HepG2 (cell line): ENCODE data around the gene PDRG1. TPM values are rescaled to one million over a fixed set of nuclear protein-coding genes. Genes with fewer than 3 reads are reported as not detected.

Experiments
- ATAC-seq: fragments of 200-7000 bp; cut with Tn5 transposase; 3 replicates; pipeline ENCODE4 v1.9.1; 2020; ENCODE audit warnings: mild to moderate bottlenecking, moderate library complexity
- BruUV-seq: library from RNA; stranded (reverse); fragments of 400-500 nt; replicated peaks from 2 replicates; lab custom pipeline; 2021; lab: Mats Ljungman, UMichigan
- CTCF ChIA-PET: fragments of 300-600 bp; formaldehyde crosslinking; extraction: SDS; loops from one replicate; lab custom pipeline; 2021; ENCODE audit warnings: low total read pairs, inconsistent platforms, low intra/inter-chr PET ratio; lab: Yijun Ruan, JAX
- POLR2A ChIA-PET: fragments of 350-600 bp; sonication (Branson Sonifier 250); formaldehyde crosslinking; loops from one replicate; lab custom pipeline; 2020; ENCODE audit warnings: antibody characterized with exemption, inconsistent platforms; lab: Yijun Ruan, JAX
- DNase-seq: peaks from one replicate; pipeline ENCODE4 v3.0.0-alpha.2; 2015; ENCODE audit warnings: low spot score
- FAIRE-seq: peaks from 3 replicates; lab custom pipeline; 2011; peaks lifted over from hg19 to GRCh38; lab: Jason Lieb, UNC
- H2AFZ ChIP-seq: one replicate; pipeline ENCODE4 v1.6.1; 2011; ENCODE audit warnings: low read length, inconsistent platforms
- H3K27ac ChIP-seq: fragments of 300-600 bp; 3 replicates; pipeline ENCODE4 v1.8.0; 2011; ENCODE audit warnings: mixed run types, mild to moderate bottlenecking, mixed read lengths, low read length, inconsistent platforms; ENCODE audit not compliant: insufficient read depth; ENCODE audit errors: extremely low read length
- H3K27me3 ChIP-seq, 2 experiments: fragments of 200-600 bp in 1 of 2; 2 replicates in 1 of 2; 3 replicates in 1 of 2; pipeline versions ENCODE4 v1.6.0 to v1.8.0; 2011; ENCODE audit warnings: low read length in 2 of 2, mild to moderate bottlenecking in 2 of 2, moderate library complexity in 2 of 2, inconsistent platforms in 1 of 2; ENCODE audit not compliant: insufficient read depth in 2 of 2, control insufficient read depth in 1 of 2
- H3K36me3 ChIP-seq, 2 experiments: fragments of 200-600 bp in 1 of 2; replicated peaks in 1 of 2; 2 replicates in 1 of 2; 3 replicates in 1 of 2; pipeline versions ENCODE4 v1.5.1 to v1.8.0; 2011; ENCODE audit warnings: low read length in 2 of 2, inconsistent platforms in 1 of 2; ENCODE audit not compliant: insufficient read depth in 2 of 2, control insufficient read depth in 1 of 2
- H3K4me1 ChIP-seq: 2 replicates; pipeline ENCODE4 v1.5.1; 2012; ENCODE audit warnings: low read length, inconsistent platforms; ENCODE audit not compliant: insufficient read depth
- H3K4me2 ChIP-seq: 2 replicates; pipeline ENCODE4 v1.6.0; 2011; ENCODE audit warnings: low read depth, low read length, inconsistent platforms
- H3K4me3 ChIP-seq, 3 experiments: fragments of 200-600 bp in 1 of 3; sonication (generic), shearing (Covaris generic) in 1 of 3; replicated peaks in 1 of 3; 2 replicates each; pipeline ENCODE4 v1.5.1; 2011 to 2016; ENCODE audit warnings: low read length in 3 of 3, inconsistent platforms in 2 of 3, low read depth in 2 of 3, mild to moderate bottlenecking in 2 of 3, control low read depth in 1 of 3, mixed read lengths in 1 of 3; ENCODE audit not compliant: insufficient read depth in 1 of 3
- H3K79me2 ChIP-seq: one replicate; pipeline ENCODE4 v1.6.1; 2011; ENCODE audit warnings: low read length, inconsistent platforms; ENCODE audit not compliant: insufficient read depth
- H3K9ac ChIP-seq: 2 replicates; pipeline ENCODE4 v1.6.0; 2011; ENCODE audit warnings: mild to moderate bottlenecking, low read depth, low read length, inconsistent platforms; ENCODE audit not compliant: insufficient read depth
- H3K9me3 ChIP-seq: 2 replicates; pipeline ENCODE4 v1.5.1; 2012; ENCODE audit warnings: mild to moderate bottlenecking, low read length
- H4K20me1 ChIP-seq: 2 replicates; pipeline ENCODE4 v1.6.0; 2011; ENCODE audit warnings: inconsistent platforms, mild to moderate bottlenecking, low read length, moderate library complexity; ENCODE audit not compliant: insufficient read depth
- ARID5B ChIP-seq: IDR thresholded peaks from 2 replicates; pipeline ENCODE4 v1.4.0; 2020; ENCODE audit warnings: mild to moderate bottlenecking, missing genetic modification reagents
- EHMT2 ChIP-seq: fragments of 200-600 bp; sonication (generic); IDR thresholded peaks from 2 replicates; pipeline ENCODE4 v1.7.0; 2017; ENCODE audit warnings: antibody characterized with exemption, low read depth, low read length, borderline replicate concordance
- FOXC1 ChIP-seq: sonication (generic); formaldehyde crosslinking; IDR thresholded peaks from 2 replicates; pipeline ENCODE4 v1.8.0; 2022; ENCODE audit warnings: mild to moderate bottlenecking, missing genetic modification reagents, borderline replicate concordance
- HIVEP1 ChIP-seq: sonication (generic); formaldehyde crosslinking; IDR thresholded peaks from 2 replicates; pipeline ENCODE4 v1.4.0; 2020; ENCODE audit warnings: mild to moderate bottlenecking, missing genetic modification reagents
- XRCC5 ChIP-seq: fragments of 200-400 bp; formaldehyde crosslinking; optimal IDR thresholded peaks from 2 replicates; pipeline ENCODE3; 2017; ENCODE audit warnings: mild to moderate bottlenecking, low read length
- ZBTB10 ChIP-seq: sonication (generic); formaldehyde crosslinking; IDR thresholded peaks from 2 replicates; pipeline ENCODE4 v1.4.0; 2020; ENCODE audit warnings: missing genetic modification reagents, borderline replicate concordance
- ZBTB26 ChIP-seq: IDR thresholded peaks from 2 replicates; pipeline ENCODE4 v1.6.1; 2016; ENCODE audit warnings: missing compliant biosample characterization, missing genetic modification reagents, borderline replicate concordance
- ZFP37 ChIP-seq: sonication (generic); formaldehyde crosslinking; IDR thresholded peaks from 2 replicates; pipeline ENCODE4 v1.4.0; 2020; ENCODE audit warnings: missing genetic modification reagents, borderline replicate concordance
- ZNF790 ChIP-seq: sonication (generic); formaldehyde crosslinking; IDR thresholded peaks from 2 replicates; pipeline ENCODE4 v1.8.0; 2022; ENCODE audit warnings: missing genetic modification reagents, mild to moderate bottlenecking, borderline replicate concordance
- WGBS: methylation state at CpG from one replicate; pipeline ENCODE4 v1.1.6; 2017; ENCODE audit warnings: low lambda C conversion rate; 5-methylcytosine and 5-hydroxymethylcytosine counted together
- in situ Hi-C: cut with HindIII; loops from 2 replicates; pipeline ENCODE4 v1.10.0; 2017; ENCODE audit warnings: low pct_unique_long_range_greater_than_20kb; ENCODE audit not compliant: extremely low pct_ligation_motif_present
- intact Hi-C: fragments of 100-400 bp; cut with micrococcal nuclease; formaldehyde crosslinking; loops from one replicate; pipeline ENCODE4 v1.10.0; 2022; ENCODE audit not compliant: unreplicated experiment
- polyA plus RNA-seq, 8 experiments: library from polyadenylated mRNA; depleted of rRNA in 3 of 8; stranded (reverse) in 7 of 8; unstranded in 1 of 8; fragments of >200 nt; fragmentation: Illumina TruSeq in 4 of 8; extraction: Trizol in 4 of 8; gene quantifications; 2 replicates each; pipeline versions ENCODE4 v1.2.1 to v1.2.3, GENCODE V29; 2011 to 2016; ENCODE audit warnings: low read depth in 4 of 8, missing spikeins in 1 of 8, mixed read lengths in 1 of 8; ENCODE audit not compliant: insufficient read depth in 1 of 8
- total RNA-seq, 5 experiments: library from RNA; depleted of rRNA; stranded (reverse); fragments of >200 nt; fragmentation: Illumina TruSeq; extraction: Trizol; gene quantifications; 2 replicates each; pipeline ENCODE4 v1.2.3, GENCODE V29; 2016; ENCODE audit warnings: low read depth in 1 of 5
- TF ChIP-seq, protein P1 (sequence below): sonication (generic); formaldehyde crosslinking; IDR thresholded peaks from 2 replicates; pipeline ENCODE4 v1.9.0; 2022; ENCODE audit warnings: low read depth, missing genetic modification reagents

Gene PDRG1
- total and polyA plus RNA-seq, 2 of the 13 experiments (the other 11 are each of a cell fraction or from before 2014, with no cell fraction given): 16.6 to 18.0 TPM

- TF ChIP-seq EHMT2 (no peak; the same call in 1 of the 2 replicates), FOXC1 (CRISPR knock-in tag) (peak; percentile 97)
- TF ChIP-seq, all 625 proteins: peak for 390
Observed at GRCh38 chr20:31951530-31952453, at the start of gene PDRG1 (continued).

DNA sequence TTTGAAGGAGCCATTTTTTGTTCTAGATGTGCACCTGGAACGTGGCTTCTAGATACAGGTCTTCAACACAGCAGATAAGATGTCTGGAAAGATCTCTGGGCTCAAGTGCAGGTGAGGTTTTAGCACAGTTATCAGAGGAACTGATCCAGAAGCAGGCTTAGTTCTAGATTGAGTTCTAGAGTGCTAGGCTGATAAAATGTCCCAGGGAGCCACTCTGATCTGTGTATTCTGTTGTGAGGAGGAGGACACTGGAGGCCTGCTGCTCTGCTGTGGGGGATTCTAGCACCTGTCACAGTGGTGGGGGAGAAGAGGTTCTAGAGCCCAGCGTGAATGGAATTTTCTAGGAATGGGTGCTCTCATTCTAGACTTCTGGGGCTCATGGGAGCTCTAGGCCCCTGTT is 46.4 kb upstream of the PDRG1 start:
- Histone ChIP-seq H3K27ac (no peak overlapping the region), H3K9ac (no peak overlapping the region), H3K36me3 (no peaks in the 10 kb centered on the region), H3K79me2 (no peaks in the 10 kb centered on the region), H4K20me1 (peaks cover 8% of the 10 kb centered on the region; the same call in 1 of the 2 replicates), H3K9me3 (no peaks in the 10 kb centered on the region), H3K4me2 (no peak overlapping the region), H3K4me1 (no peaks in the 10 kb centered on the region), H2AFZ (no peak overlapping the region), H3K4me3 (no peak overlapping the region), H3K27me3 (peaks cover 18 to 55% of the 10 kb centered on the region in 2 experiments)
- DNase-seq: no peak
- POLR2A ChIA-PET: no interaction called here
- FAIRE-seq: no peak
- in situ Hi-C loops (no loop called here), intact Hi-C loops (no loop called here)
- BruUV-seq: no TSS peak
- 9% methylated on average over 2 of the region's 2 CpGs for WGBS
- ATAC-seq: no peak
- CTCF ChIA-PET: no interaction called here
- TF ChIP-seq ZBTB26: peak; percentile 66; the same call in 1 of the 2 replicates
- TF ChIP-seq HIVEP1 (CRISPR knock-in tag): no peak
- no peak for TF ChIP-seq ZNF790
- no peak for TF ChIP-seq ARID5B (CRISPR knock-in tag)
- TF ChIP-seq, protein P1, sequence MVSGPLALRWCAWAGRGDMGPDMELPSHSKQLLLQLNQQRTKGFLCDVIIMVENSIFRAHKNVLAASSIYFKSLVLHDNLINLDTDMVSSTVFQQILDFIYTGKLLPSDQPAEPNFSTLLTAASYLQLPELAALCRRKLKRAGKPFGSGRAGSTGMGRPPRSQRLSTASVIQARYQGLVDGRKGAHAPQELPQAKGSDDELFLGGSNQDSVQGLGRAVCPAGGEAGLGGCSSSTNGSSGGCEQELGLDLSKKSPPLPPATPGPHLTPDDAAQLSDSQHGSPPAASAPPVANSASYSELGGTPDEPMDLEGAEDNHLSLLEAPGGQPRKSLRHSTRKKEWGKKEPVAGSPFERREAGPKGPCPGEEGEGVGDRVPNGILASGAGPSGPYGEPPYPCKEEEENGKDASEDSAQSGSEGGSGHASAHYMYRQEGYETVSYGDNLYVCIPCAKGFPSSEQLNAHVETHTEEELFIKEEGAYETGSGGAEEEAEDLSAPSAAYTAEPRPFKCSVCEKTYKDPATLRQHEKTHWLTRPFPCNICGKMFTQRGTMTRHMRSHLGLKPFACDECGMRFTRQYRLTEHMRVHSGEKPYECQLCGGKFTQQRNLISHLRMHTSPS (CRISPR knock-in tag): no peak
- TF ChIP-seq XRCC5: no peak
- no peak for TF ChIP-seq ZBTB10 (CRISPR knock-in tag)
- no peak for TF ChIP-seq ZFP37 (CRISPR knock-in tag)
